Right ventricle myocardium inferior (tissue), 1 donor: ENCODE results near the gene ERICH2. TPM values are rescaled to one million over a fixed set of nuclear protein-coding genes. Genes with fewer than 3 reads are reported as not detected.

Experiments used
- ATAC-seq: fragments of 200-7000 bp; cut with Tn5 transposase; one replicate; pipeline ENCODE4 v1.9.1; 2020; ENCODE audit warnings: mild to moderate bottlenecking, moderate library complexity
- DNase-seq: peaks from one replicate; pipeline ENCODE4 v3.0.0; 2021; ENCODE audit errors: missing footprints
- intact Hi-C: fragments of 100-400 bp; cut with DNase I; formaldehyde crosslinking; loops from one replicate; pipeline ENCODE4 v1.11.0; 2022
- total RNA-seq: library from RNA; stranded (reverse); fragmentation: NEBNext Ultra II Directional; extraction: Animal tissue kit (Norgen Biotek cat#: 25700); gene quantifications from one replicate; pipeline ENCODE4 v1.2.1, GENCODE V29; 2021
- donor health status: DM: no; HTN: yes; CAD: no; lungs with severe emphysema.

Gene ERICH2
- total RNA-seq, 1 donor from 2014 or later: not detected

- ATAC-seq (no peak), DNase-seq (no peak)
- intact Hi-C loops: no loop called here
These were observed 54.4 kb downstream of the ERICH2 start for GRCh38 chr2:170824526-170825015.

GRCh38 chr2:170827841-170828532, 57.8 kb downstream of the ERICH2 start:
- DNase-seq: no peak
- ATAC-seq: no peak
- intact Hi-C loops: no loop called here

- intact Hi-C loops: no loop called here
- ATAC-seq: no peak
- DNase-seq: no peak
These were observed 58.3 kb downstream of the ERICH2 start for GRCh38 chr2:170828533-170828916.

GRCh38 chr2:170829036-170829435, 58.9 kb downstream of the ERICH2 start:
- DNase-seq (no peak), ATAC-seq (no peak)
- intact Hi-C loops: no loop called here

GRCh38 chr2:170830166-170830565, 60.0 kb downstream of the ERICH2 start:
- no peak for ATAC-seq
- DNase-seq: no peak
- intact Hi-C loops: no loop called here

- ATAC-seq (no peak), DNase-seq (no peak)
- intact Hi-C loops: no loop called here
These were observed 60.9 kb downstream of the ERICH2 start for GRCh38 chr2:170831115-170831514.

- no peak for ATAC-seq
- no peak for DNase-seq
- intact Hi-C loops: no loop called here
These were observed 65.8 kb downstream of the ERICH2 start for GRCh38 chr2:170836027-170836426.

GRCh38 chr2:170840717-170841210, 70.6 kb downstream of the ERICH2 start:
- DNase-seq (no peak), ATAC-seq (no peak)
- intact Hi-C loops: no loop called here

- intact Hi-C loops: no loop called here
- ATAC-seq (no peak), DNase-seq (no peak)
These were observed 72.6 kb downstream of the ERICH2 start for GRCh38 chr2:170842785-170843184.

GRCh38 chr2:170843656-170844055, 73.5 kb downstream of the ERICH2 start:
- no peak for ATAC-seq
- intact Hi-C loops: no loop called here

GRCh38 chr2:170845343-170845742, 75.2 kb downstream of the ERICH2 start:
- intact Hi-C loops: no loop called here
- ATAC-seq (no peak), DNase-seq (no peak)

More at GRCh38 chr2:170843656-170844055, 73.5 kb downstream of the ERICH2 start:
- DNase-seq: no peak

- no peak for DNase-seq
- no peak for ATAC-seq
These were observed 76.1 kb downstream of the ERICH2 start for GRCh38 chr2:170846314-170846713.

GRCh38 chr2:170847716-170848115, 77.5 kb downstream of the ERICH2 start:
- DNase-seq (no peak), ATAC-seq (no peak)
- intact Hi-C loops: no loop called here

More at GRCh38 chr2:170846314-170846713, 76.1 kb downstream of the ERICH2 start:
- intact Hi-C loops: no loop called here

Other genes starting within 250 kb of the ERICH2 start
- 0.19 TPM for gene SP5, start 55.0 kb upstream of the ERICH2 start, total RNA-seq
- gene GAD1, start 46.5 kb downstream of the ERICH2 start, total RNA-seq: not detected
- gene GORASP2, start 158.9 kb downstream of the ERICH2 start, total RNA-seq: 57.1 TPM